NCI-H2107 treated with DMSO at 0.1 percent for 48 hours (cell line): ENCODE results near the gene KLHL35.
"Not testable (repeated sequence)": the region's sequence is repeated elsewhere in the genome, so short reads cannot be mapped to it uniquely, and the experiment has no call there.

Source experiments
- DNase-seq: peaks from one replicate; lab custom pipeline; 2025; ENCODE audit not compliant: unreplicated experiment; lab: John Stamatoyannopoulos, UW

Gene KLHL35

GRCh38 chr11:75426720-75427086, 6.3 kb downstream of the KLHL35 start:
- DNase-seq: no peak

- DNase-seq: no peak
Observed at GRCh38 chr11:75425422-75425821, 7.6 kb downstream of the KLHL35 start.

- DNase-seq: no peak
Observed at GRCh38 chr11:75424396-75424795, 8.6 kb downstream of the KLHL35 start.

GRCh38 chr11:75423721-75424120, 9.3 kb downstream of the KLHL35 start:
- no peak for DNase-seq

GRCh38 chr11:75422248-75423231, 10.5 kb downstream of the KLHL35 start:
- peak; percentile 6 for DNase-seq

- DNase-seq: no peak
Observed at GRCh38 chr11:75421902-75422247, 11.1 kb downstream of the KLHL35 start.

- no peak for DNase-seq
Observed at GRCh38 chr11:75421035-75421602, 11.9 kb downstream of the KLHL35 start.

- DNase-seq: peak; percentile 8
Observed at GRCh38 chr11:75420224-75421034, 12.6 kb downstream of the KLHL35 start.

GRCh38 chr11:75413864-75414263, 19.1 kb downstream of the KLHL35 start:
- peak; percentile 33 for DNase-seq

GRCh38 chr11:75413146-75413545, 19.9 kb downstream of the KLHL35 start:
- not testable (repeated sequence) for DNase-seq

- DNase-seq: not testable (repeated sequence)
Observed at GRCh38 chr11:75409971-75410370, 23.0 kb downstream of the KLHL35 start.

GRCh38 chr11:75408957-75409219, 24.1 kb downstream of the KLHL35 start:
- DNase-seq: no peak

- DNase-seq: no peak
Observed at GRCh38 chr11:75406338-75406777, 26.6 kb downstream of the KLHL35 start.

GRCh38 chr11:75403983-75404658, 28.9 kb downstream of the KLHL35 start:
- DNase-seq: no peak

- no peak for DNase-seq
Observed at GRCh38 chr11:75403037-75403436, 30.0 kb downstream of the KLHL35 start.

GRCh38 chr11:75402002-75402773, 30.8 kb downstream of the KLHL35 start:
- no peak for DNase-seq

GRCh38 chr11:75400146-75400865, 32.7 kb downstream of the KLHL35 start:
- no peak for DNase-seq

- peak; percentile 77 for DNase-seq
Observed at GRCh38 chr11:75399344-75400145, 33.5 kb downstream of the KLHL35 start, which contains the start of gene RPS3. TSS of gene RPS3 (plus strand) at chr11:75399518. CDS start at chr11:75399548, 30 bp downstream.

GRCh38 chr11:75398906-75399305, 34.1 kb downstream of the KLHL35 start:
- no peak for DNase-seq
